Measurements from ENCODE around the gene PROZ.
A peak's percentile ranks its signal among the peaks of the same experiment; 100 is the strongest.
"Not testable (repeated sequence)": the region's sequence is repeated elsewhere in the genome, so short reads cannot be mapped to it uniquely, and the experiment has no call there.

The PROZ gene

DNA sequence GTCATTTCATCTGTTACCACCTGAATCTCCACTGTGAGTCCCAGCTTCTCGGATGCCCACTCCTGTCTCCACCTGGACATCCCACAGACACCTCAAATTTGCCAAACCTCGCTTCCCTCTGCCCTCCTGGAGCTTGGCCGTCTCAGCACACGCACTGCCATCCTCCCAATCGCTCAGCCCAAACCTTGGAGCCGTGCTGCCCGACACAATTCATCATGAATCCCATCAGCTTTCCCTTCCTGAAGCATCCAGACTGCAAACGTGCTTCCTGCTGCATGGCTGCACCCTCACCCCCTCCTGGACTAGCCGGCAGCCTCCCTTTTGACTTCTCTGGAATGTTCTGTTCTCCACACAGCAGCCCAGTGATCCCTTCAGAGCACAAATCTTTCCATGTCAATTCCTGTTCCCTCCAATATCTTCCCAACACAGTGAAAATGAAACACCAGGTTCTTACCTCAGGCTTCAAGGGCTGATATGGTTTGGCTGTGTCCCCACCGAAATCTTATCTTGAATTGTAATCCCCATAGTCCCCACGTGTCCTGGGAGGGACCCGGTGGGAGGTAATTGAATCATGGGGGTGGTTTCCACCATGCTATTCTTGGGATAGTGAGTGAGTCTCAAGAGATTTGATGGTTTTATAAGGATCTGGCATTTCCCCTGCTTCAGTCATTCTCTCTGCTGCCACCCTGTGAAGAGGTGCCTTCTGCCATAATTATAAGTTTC, 1.1 kb upstream of the PROZ start:
- no peak for DNase-seq (ENCODE audit: low spot score)

- DNase-seq (ENCODE audit: low spot score), result no peak
Observed at GRCh38 chr13:113158946-113159345, 498 bp downstream of the PROZ start.

DNA sequence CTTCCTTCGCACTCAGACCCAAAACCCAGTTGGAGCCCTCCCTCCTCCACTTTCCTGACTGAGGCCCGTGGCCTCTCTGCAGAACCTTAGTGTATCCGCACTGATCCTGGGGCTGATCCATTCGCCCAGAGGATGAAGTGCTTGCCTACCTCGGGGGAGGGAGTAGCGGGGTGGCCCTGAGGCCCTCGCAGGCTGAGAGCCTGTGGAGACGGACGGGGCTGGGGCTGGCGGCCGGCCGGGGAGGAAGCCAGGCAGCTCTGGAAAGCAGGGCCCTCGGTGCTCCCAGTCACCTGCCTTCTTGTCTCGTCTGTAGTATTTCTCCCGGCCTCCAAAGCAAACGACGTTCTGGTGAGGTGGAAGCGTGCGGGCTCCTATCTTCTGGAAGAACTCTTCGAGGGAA, 1.3 kb downstream of the PROZ start:
- no peak for DNase-seq (ENCODE audit: low spot score)

DNA sequence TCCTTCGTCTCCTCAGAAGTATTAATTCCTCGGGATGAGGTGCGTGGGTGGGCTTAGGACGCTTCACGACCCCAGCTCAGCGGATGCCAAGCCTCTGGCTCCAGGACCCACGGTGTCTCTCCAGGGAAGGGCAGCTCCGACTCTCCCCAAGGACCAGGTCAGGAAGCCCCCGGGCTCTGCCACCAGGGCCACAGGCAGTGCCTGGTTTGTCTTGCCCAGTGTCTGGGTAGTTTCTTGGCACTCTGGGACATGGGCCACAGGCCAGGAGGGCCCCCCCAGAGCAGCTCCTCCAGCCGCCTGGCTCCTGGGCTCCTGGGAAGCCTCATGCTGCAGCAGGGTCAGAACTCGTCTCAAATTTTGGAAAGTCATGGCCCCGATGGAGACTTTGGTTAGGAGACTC, 2.5 kb downstream of the PROZ start:
- no peak for DNase-seq (ENCODE audit: low spot score)

DNA sequence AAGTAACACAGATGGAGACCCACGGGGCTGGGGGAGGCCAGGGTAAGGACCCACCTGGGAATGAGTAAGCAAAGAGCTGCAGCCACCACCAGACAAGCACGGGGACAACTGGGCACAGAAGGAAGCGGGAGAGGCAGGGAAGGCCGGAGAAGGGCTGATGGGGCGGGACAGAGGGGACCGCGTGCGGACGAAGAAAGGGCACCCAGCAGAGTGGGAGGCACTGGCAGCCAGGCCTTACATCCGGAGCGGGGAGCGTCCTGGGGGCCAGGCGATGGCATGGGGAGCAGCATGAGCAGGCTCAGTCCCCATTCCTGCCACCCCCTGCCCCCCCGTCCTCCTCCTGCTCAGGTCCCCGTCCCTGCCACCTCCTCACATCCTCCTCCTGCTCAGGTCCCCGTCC, 3.0 kb downstream of the PROZ start:
- DNase-seq (ENCODE audit: low spot score), result no peak

DNA sequence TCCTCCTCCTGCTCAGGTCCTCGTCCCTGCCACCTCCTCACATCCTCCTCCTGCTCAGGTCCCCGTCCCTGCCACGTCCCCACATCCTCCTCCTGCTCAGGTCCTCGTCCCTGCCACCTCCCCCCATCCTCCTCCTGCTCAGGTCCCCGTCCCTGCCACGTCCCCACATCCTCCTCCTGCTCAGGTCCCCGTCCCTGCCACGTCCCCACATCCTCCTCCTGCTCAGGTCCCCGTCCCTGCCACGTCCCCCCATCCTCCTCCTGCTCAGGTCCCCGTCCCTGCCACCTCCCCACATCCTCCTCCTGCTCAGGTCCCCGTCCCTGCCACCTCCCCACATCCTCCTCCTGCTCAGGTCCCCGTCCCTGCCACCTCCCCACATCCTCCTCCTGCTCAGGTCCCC, 3.5 kb downstream of the PROZ start:
- not testable (repeated sequence) for DNase-seq (ENCODE audit: low spot score)

DNA sequence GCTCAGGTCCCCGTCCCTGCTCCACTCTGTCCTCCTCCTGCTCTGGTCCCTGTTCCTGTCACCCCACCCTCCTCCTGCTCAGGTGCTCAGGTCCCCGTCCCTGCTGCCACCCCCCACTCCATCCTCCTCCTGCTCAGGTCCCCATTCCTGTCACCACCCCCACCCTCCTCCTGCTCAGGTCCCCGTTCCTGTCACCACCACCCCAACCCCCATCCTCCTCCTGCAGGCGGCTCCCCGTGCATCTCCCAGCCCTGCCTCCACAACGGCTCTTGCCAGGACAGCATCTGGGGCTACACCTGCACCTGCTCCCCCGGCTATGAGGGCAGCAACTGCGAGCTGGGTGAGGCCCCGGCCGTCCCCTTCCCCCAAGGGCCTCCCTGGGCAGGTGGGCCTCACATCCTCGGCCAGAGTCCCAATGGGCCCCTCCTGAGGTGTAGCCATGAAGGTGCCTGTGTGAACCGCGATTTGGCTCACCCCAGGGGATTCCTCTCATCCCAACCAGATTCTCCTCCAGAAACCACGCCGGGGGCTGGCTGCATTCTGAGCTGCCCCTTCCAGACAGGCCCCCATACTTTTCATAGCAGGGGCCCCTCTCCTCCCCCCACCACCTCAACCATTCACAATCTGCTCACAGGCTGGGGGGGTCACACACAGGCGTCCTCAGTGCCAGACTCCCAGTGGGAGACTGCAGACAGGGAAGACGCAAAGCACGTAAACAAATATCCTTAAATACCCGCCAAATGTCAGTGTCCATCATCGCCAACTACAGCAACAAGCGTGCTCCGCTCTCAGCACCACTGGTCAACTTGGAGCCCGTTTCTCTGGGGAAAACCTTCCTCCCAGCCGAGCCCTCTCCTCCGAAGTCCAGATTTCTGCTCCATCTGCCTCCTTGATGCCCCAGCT, 4.6 kb downstream of the PROZ start:
- DNase-seq (ENCODE audit: low spot score), result no peak

GRCh38 chr13:113164492-113164891, 6.0 kb downstream of the PROZ start:
- no peak for DNase-seq (ENCODE audit: low spot score)

DNA sequence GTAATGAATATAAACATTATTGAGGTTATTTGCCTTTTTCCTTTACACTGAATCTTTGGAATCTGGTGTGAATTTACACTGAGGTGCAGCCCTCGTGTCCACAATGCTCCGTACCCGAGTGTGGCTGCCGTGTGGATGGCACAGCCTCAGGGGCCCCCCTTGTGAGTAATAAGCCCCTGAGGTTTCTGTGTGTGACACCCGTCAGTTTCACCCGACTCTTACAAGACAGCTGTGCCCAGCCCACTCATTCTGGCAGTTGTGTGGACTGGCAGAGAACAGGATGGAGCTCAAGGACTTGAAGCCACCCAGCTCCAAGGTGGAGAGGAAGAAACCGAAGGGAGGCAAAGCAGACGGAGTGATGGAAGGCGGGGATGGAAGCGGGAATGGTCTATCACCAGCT, 7.8 kb downstream of the PROZ start:
- no peak for DNase-seq (ENCODE audit: low spot score)

GRCh38 chr13:113166681-113167080, 8.2 kb downstream of the PROZ start:
- DNase-seq (ENCODE audit: low spot score), result no peak

DNA sequence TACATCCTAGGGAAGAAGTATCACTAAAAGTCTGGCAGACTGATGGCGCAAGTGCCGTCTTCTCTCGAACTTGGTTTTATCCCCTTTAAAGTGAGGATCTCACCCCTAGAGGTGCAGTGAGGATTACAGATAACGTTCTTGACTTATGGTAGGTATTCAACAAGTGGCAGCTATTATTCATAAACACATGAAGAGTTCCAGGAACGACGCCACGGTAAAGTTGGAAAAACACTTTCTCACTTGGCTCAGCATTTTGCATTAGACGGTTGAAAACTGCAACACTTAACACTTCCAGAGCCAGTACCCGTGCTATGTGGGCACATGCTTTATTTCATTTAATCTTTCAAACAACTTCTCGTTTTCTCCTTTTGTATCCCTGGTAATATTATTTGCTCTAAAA, 8.7 kb downstream of the PROZ start:
- no peak for DNase-seq (ENCODE audit: low spot score)

GRCh38 chr13:113167575-113167974, 9.1 kb downstream of the PROZ start:
- DNase-seq (ENCODE audit: low spot score), result no peak

GRCh38 chr13:113168211-113168610, 9.8 kb downstream of the PROZ start:
- no peak for DNase-seq (ENCODE audit: low spot score)

GRCh38 chr13:113169277-113170272, 11.1 kb downstream of the PROZ start:
- no peak for DNase-seq (ENCODE audit: low spot score)

DNA sequence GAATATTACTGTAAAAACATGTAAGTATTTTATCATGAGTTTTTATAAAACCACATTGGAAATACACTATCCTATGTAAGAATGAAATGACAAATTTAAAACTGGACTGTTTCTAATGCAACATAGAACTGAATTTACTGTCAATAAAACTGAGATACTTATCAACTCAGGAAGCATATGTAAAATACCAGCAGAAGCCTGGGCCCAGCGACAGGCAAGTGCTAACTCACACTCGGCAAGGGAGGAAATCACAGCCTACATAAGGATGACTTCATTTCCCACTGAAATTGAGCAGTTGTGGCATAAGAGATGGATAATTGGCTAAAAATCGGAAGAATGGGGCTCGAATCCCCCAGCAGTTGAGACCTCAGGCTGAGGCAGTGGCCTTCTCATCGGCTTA, 12.1 kb downstream of the PROZ start:
- no peak for DNase-seq (ENCODE audit: low spot score)

DNA sequence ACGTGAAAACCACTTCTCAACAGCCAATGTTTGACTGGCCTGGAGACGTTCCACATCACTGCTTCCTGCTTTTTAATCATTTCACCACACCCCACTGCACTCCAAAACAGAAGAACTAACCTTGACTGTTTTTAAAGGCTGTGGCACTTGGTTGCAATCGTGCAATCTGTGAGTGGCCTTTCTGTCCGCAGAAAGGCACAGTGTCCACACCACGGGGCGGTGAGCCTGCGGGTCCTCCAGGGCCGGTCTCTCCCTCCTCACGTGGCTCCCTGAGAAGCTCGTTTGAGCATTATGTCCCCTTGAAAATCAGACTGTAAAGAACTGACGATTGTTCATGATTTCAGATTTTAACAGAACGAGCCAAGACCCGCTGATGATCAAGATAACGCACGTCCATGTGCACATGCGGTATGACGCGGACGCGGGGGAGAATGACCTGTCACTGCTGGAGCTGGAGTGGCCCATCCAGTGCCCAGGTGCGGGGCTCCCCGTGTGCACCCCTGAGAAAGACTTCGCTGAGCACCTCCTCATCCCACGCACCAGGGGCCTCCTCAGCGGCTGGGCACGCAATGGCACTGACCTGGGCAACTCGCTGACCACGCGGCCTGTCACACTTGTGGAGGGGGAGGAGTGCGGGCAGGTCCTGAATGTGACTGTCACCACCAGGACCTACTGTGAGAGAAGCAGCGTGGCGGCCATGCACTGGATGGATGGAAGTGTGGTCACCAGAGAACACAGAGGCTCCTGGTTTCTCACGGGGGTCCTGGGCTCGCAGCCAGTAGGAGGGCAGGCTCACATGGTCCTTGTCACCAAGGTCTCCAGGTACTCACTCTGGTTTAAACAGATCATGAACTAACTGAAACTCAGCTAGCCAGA, 13.0 kb downstream of the PROZ start:
- DNase-seq (ENCODE audit: low spot score), result peak; percentile 37

- DNase-seq (ENCODE audit: low spot score), result no peak
Observed at GRCh38 chr13:113172419-113172926, 14.0 kb downstream of the PROZ start.

DNA sequence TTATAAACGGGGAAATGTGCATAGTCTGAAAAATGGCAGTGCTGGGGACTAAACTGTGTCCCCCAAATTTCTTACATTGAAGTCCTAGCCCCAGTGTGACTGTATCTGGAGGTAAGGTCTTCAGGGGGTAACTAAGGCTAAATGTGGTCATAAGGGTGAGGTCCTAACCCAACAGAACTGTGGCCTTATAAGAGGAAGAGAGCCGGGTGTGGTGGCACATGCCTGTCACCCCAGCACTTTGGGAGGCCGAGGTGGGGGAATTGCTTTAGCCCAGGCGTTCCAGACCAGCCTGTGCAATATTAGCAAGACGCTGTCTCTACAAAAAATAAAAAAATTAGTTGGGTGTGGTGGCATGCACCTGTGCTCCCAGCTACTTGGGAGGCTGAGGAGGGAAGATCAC, 17.8 kb downstream of the PROZ start:
- no peak for DNase-seq (ENCODE audit: low spot score)

GRCh38 chr13:113176822-113177221, 18.4 kb downstream of the PROZ start:
- DNase-seq (ENCODE audit: low spot score), result no peak

GRCh38 chr13:113178070-113178895, 19.8 kb downstream of the PROZ start:
- DNase-seq (ENCODE audit: low spot score), result peak; percentile 26
